K562 (cell line): ENCODE data around the gene CIB1. TPM values are rescaled to one million over a fixed set of nuclear protein-coding genes. Genes with fewer than 3 reads are reported as not detected.

Experiments
- CHD4 ChIP-seq: fragments of 200-600 bp; sonication (generic); IDR thresholded peaks from 3 replicates; pipeline ENCODE4 v1.6.1; 2012; ENCODE audit warnings: low read depth, mild to moderate bottlenecking, mixed read lengths, low read length, inconsistent platforms; ENCODE audit not compliant: insufficient read depth, insufficient replicate concordance, poor library complexity, severe bottlenecking
- CREB1 ChIP-seq, 2 experiments: sonication (generic) in 1 of 2; formaldehyde crosslinking in 1 of 2; IDR thresholded peaks; 2 replicates each; pipeline versions ENCODE4 v1.6.1 to v1.8.0; 2012 to 2022; ENCODE audit warnings: inconsistent platforms in 1 of 2, mild to moderate bottlenecking in 1 of 2, missing genetic modification reagents in 1 of 2, moderate library complexity in 1 of 2
- MGA ChIP-seq: fragments of 450-650 bp; IDR thresholded peaks from 2 replicates; pipeline ENCODE4 v1.6.1; 2016; ENCODE audit warnings: mild to moderate bottlenecking, moderate library complexity
- MTA2 ChIP-seq: fragments of 450-650 bp; IDR thresholded peaks from 2 replicates; pipeline ENCODE4 v1.6.1; 2016; ENCODE audit warnings: low read depth
- NFYB ChIP-seq: IDR thresholded peaks from 2 replicates; pipeline ENCODE4 v1.6.1; 2011; ENCODE audit warnings: mild to moderate bottlenecking, moderate library complexity; ENCODE audit not compliant: insufficient read length; ENCODE audit errors: extremely low read depth
- SFPQ ChIP-seq: fragments of 200-400 bp; formaldehyde crosslinking; IDR thresholded peaks from 2 replicates; pipeline ENCODE4 v1.6.1; 2017; ENCODE audit warnings: mild to moderate bottlenecking, low read depth, low read length, moderate library complexity
- SRF ChIP-seq, 2 experiments: fragments of 250-450, 450-650 bp in 1 of 2; sonication (Bioruptor Pico) in 1 of 2; sonication (generic) in 1 of 2; formaldehyde crosslinking; IDR thresholded peaks; 2 replicates each; pipeline versions ENCODE4 v1.5.0 to v1.5.1; 2020 to 2022; ENCODE audit warnings: mild to moderate bottlenecking in 1 of 2, missing genetic modification reagents in 1 of 2
- ZNF121 ChIP-seq: sonication (generic); formaldehyde crosslinking; conservative IDR thresholded peaks from 2 replicates; pipeline ENCODE4 v1.8.0; 2022; ENCODE audit warnings: missing genetic modification reagents
- polyA plus RNA-seq, 8 experiments: library from polyadenylated mRNA; depleted of rRNA in 4 of 8; stranded (reverse) in 5 of 8; unstranded in 3 of 8; fragments of >200 nt; fragmentation: Nextera tagmentation in 2 of 8; fragmentation: Illumina TruSeq in 1 of 8; extraction: Ambion mirVana in 2 of 8; extraction: Trizol in 1 of 8; gene quantifications; 2 replicates each; pipeline versions ENCODE4 v1.2.1 to v1.2.3, GENCODE V29; 2011 to 2014; ENCODE audit warnings: inconsistent platforms in 1 of 8, missing spikeins in 1 of 8
- total RNA-seq, 7 experiments: library from RNA; depleted of rRNA in 6 of 7; stranded (reverse); fragments of >200 nt in 6 of 7; fragmentation: Illumina TruSeq in 2 of 7; extraction: Trizol in 2 of 7; gene quantifications; 2 replicates each; pipeline versions ENCODE4 v1.2.1 to v1.2.3, GENCODE V29; 2011 to 2021; ENCODE audit warnings: low replicate concordance in 1 of 7

Gene CIB1
- total and polyA plus RNA-seq, 9 of the 15 experiments (the other 6 are each of a cell fraction or from before 2014, with no cell fraction given) = 14.9 to 136 (median 64.5) TPM

GRCh38 chr15:90188914-90189748 is 44.6 kb downstream of the CIB1 start (continued):
- TF ChIP-seq SFPQ (no peak), ZNF121 (CRISPR knock-in tag) (no peak), MTA2 (peak; percentile 55), SRF (CRISPR knock-in tag; IDR thresholded peaks at IDR 0.05) (no peak), NFYB (no peak), CREB1 (IDR thresholded peaks at IDR 0.05) (no peak; the same call in 1 of the 2 replicates), CREB1 (CRISPR knock-in tag; IDR thresholded peaks at IDR 0.05) (no peak), MGA (no peak), CHD4 (no peak)
